GM04504 (cell line): ENCODE data around the gene KCNG4.

Experiments
- DNase-seq: peaks from one replicate; pipeline ENCODE4 v3.0.0-alpha.2; 2012; ENCODE audit warnings: low read depth

The KCNG4 gene

DNA sequence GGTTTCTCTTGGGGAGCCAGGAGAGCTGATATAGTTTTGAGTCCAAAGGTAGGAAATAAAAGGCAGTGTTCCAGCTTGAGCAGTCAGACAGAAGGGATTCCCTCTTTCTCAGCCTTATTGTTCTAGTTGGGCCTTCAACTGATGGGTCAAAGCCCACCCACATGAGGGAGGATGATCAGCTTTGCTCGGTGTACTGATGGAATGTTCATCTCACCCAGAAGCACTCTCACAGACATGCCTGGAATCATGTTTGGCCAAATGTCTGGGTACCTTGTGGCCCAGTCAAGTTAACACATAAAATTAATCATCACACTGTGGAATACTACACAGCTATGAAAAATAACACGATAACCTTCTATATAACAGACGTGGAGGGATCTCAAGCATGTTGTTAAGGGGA, 23.1 kb upstream of the KCNG4 start:
- DNase-seq = no peak

DNA sequence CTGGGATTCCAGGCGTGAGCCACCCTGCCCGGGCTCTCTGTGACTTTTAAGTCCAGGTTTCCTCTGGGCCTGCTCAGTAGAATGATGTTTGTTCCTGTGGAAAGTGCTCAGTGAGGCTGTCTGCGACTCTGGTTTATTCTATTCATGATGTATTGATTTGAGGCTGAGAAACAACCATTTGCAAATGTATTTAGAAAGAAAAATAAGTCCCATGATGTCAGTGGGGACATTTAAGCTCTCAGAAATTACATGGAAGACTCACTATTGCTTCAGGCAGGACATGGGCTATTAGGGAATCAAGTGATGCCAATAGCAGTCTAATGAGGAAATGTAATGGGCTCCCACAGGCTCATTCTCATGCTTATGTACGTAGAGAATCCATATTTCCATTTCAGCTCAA, 22.2 kb upstream of the KCNG4 start:
- no peak for DNase-seq

DNA sequence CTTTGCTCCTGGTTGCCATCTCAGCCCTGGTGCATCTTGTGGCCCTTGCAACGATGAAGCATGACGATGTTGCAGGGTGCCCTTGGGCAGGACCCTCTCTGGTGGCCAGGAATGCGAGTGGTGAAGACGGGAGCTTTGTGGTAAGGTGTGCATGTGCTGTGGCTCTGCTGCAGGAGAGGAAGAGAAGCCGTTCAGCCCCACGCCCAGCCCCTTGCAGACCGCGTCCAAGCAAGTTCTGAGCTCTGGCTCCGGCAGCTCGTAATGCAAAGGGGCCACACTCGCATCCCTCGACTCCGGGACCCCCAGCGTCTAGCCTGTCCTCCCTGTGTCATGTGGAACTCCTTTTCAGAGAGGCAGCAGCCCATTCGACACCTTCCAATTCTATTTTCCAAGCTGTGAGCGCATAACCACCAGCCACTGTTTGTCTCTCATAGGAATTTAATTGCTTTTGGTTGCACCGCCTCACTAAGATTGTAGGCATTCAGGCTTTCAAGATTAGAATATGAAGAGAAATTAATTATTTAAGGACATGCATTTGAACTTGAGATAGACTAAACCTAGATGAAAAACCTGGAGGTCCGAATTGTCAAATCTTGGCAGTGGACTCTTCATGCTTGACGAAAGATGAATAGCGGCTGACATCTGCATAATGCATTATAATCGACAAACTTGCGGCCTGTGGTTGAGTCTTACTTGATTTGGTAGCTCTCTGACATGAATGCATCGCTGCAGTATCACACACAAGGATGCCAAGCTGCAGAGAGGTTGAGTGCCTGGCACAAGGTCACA, 21.1 kb upstream of the KCNG4 start:
- DNase-seq = no peak

DNA sequence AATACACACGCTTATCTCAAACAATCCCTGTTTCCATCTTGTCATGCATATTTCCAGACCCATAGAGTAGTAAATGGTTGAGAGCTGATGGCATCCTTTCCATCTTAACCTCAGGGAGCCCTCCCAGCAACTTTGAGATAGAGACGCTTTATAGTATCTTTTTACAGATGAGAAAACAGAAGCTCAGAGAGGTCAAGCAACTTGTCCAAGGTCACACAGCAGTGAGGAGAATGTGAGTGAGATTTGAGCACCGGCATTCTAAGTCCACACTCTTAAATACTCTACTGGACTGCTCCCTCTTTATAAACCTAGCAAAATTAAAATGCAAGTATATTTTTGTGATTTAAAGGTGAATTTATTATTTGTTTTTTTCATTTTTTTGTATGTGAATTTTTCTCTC, 19.9 kb upstream of the KCNG4 start:
- no peak for DNase-seq

DNA sequence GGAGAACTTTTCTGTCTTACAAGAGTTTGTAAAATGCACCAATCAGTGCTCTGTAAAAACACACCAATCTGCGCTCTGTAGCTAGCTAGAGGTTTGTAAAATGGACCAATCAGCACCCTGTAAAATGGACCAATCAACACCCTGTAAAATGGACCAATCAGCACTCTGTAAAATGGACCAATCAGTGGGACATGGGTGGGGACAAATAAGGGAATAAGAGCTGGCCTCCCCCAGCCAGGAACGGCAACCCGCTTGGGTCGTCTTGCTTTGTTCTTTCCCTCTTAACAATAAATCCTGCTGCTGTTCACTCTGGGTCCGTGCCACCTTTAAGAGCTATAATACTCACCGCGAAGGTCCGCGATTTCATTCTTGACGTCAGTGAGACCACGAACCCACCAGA, 18.5 kb upstream of the KCNG4 start:
- no peak for DNase-seq

DNA sequence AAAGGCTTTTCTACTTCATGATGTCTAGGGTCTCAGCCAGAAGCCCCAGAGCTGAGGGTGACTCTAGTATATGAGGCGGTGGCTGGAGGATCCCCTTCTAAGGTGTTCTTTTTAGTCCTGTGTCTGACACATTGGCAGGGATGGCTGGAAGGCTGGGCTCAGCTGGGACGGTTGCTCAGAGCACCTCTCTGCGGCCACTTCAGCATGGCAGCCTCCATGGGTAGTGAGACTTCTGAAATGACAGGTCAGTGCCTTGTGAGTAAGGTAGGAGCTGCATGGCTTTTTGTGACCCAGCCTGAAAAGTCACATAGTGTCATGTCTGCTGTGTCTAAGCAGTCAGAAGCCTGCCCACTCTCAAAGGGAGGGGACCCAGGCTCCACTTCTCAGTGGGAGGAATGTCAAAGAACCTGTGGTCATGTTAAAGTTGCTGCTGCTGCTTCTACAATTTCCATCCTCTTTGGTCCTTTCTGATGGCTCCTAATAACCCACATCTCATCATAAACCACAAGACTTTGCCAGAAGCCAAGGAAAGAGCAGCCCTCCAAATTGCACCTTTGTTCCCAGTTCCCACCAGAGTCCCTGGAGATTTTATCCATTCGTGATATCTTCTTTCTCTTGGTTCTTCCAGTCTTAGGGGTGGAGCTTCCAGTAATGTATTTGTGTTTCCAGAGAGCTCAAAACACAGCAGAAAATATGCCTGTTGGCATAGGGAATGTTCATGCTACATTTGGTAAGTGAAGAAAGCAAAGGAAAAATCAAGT, 15.4 kb upstream of the KCNG4 start:
- no peak for DNase-seq

DNA sequence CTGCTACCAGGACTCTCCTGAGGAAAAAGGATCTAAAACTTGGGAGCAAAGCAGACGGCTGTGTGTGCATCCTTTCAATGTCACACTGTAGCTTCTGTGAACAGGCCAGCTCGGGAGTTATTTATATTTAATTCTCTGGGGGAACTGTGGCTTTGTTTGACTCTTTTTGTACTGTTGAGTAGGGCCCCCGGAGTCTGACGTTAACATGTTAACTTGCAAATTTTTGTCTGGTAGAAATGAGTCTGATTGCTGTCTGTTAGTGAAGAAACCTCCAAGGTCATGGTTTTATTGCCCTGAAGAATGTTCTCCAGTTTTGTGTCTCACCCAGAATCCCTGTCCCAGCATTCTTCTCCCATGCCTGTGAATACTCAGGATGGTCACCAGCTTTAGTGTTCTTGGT, 14.2 kb upstream of the KCNG4 start:
- DNase-seq = no peak

DNA sequence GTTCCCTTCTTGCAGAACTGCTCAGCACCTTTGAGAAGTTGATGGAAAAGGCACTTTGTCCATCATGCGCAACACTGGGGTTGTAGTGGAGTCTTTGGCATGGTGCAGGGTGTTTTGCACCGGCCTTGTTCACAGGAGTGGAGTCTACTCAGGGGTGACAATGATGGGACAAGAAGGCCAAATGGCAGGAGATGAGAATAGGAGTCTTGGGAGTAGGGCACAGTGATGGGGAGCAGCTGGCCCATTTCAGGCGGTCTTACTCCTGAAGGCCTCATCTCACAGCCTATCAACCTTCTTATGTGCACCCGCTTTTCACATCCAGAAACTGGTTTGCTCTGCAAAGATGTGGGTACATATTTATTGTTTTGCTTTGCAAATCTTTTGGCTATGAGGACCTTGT, 13.4 kb upstream of the KCNG4 start:
- no peak for DNase-seq

DNA sequence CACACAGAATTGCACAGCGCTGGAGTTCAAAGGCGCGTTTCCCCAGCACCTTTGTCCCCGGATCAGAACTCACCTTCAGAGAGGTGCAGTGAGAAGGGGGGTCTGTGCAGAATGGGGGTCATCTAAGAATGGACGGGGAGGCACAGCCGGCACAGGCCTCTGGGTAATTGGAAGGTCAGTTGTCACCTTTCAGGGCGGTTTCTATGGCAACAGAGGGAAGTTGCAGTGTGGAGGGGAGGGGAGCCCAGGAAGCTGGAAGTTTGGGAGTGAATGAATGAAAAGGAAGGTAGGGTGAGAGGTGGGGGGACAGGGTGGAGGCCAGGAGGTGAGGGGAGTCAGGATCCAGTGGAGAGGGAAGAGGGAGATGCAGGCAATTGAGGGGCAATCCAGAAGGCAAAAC, 12.4 kb upstream of the KCNG4 start:
- no peak for DNase-seq

DNA sequence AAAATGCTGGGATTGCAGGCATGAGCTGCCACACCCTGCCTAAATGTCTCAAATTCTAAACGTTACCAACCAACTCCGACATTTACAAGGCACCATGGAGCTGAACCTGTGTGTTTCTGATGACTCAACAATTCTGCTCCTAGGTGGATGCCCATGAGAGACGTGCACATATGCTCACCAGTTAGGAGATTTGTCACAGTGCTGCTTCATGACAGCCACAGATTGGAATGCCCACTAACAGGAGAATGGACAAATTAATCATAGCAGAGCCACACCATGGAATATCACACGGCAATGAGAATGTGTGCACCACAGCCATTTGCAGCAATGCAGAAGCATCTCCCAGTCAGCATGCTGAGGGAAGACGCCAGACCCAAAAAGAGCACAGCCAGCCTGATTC, 8.0 kb upstream of the KCNG4 start:
- peak; percentile 24 for DNase-seq

DNA sequence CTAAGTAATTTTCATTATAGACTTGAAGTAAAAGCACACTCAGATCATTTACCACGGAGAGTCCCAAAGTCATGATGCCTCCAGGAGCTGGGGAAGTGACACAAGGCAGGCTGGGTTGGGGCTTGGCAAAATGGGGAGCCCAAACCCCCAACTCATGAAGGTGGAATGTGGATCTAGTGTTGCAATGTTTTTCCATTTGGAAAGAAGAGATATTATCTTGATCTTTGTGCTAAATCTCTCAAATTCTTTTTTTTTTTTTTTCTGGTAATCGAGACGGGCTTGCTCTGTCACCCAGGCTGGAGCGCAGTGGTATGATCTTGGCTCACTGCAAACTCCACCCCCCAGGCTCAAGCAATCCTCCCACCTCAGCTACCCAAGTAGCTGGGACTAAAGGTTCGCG, 7.5 kb upstream of the KCNG4 start:
- DNase-seq = no peak

DNA sequence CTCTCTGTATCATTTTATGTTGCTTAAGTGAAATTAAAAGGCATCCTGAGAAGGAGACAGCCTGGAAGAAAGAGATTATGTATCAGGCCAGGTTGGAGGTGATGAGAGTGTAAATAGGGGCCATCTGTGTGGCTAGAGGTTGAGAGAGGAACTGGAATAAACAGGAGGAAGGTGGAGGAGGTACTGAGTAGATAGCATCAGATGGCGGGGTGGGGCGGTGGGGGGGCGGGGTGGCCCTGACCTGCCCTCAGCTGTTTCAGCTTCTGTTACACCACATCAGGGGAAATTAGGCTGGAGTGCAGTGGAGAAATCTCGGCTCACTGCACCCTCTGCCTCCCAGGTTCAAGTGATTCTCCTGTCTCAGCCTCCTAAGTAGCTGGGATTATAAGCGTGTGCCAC, 6.9 kb upstream of the KCNG4 start:
- DNase-seq = no peak

DNA sequence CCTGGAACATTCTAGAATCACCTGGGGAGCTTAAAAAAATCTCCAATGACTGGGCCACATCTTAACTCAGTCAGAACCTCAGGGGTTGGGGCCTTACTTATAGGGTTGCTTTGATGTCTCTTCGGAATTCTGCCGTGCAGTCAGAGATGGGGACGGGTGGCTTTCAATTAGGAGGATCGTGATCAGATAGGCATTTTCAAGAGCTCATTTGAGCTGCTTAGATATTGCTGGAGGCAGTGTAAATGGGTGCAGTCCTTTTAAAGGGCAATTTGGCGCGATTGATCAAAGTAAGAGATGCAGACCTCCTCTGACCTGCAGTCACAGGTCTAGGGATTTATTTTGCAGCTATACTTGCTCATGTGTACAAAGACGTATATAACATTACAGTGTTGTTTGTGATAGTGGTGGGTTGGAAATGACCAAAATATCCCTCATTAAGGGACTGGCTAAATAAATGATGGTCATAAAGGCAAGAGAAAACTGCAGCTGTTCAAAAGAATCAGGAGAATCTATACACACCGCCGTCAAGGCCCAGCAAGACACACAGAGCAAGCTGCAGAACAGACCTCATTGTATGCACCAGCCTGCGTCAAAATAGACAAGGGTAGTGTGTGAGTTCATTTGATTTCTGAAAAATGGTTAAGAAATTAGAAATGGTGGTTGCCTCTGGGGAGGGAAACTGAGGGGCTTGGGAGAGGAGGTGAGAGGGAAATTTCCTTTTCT, 6.3 kb upstream of the KCNG4 start:
- DNase-seq = no peak

DNA sequence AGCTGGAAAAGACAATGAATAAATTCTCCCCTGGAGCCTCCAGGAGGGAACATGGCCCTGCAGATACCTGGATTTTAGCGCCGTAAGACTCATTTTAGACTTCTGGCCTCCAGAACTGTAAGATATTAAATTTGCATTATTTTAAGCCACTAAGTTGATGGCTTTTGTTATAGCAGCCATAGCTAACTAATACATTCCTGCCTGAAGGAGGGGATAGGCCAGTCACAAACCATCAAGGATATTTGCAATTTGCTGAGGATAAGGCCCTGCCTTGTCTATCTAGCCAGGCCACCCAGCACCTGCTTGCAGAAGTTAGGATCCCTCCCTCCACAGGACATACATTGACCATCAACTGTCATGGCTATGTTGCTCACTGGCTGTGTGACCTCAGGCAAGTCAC, 4.9 kb upstream of the KCNG4 start:
- no peak for DNase-seq

DNA sequence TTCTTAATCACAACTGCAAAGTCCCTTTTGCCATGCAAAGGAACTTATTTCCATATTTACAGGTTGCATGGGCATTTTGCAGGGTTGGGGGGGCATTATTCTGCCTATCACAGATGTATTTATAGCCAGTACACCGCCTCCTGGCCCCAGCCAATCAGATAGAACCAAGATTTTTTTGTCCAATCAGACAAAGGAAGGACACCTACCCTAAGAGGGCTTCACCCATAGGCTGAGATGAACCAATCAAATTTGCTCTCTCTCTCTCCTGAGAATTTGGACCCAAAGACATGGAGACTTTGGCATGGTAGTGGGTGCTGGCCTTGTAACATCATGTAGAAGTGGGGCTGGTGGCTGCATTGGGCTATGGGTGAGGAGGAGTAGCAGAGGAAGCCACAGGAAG, 3.9 kb upstream of the KCNG4 start:
- DNase-seq = no peak

DNA sequence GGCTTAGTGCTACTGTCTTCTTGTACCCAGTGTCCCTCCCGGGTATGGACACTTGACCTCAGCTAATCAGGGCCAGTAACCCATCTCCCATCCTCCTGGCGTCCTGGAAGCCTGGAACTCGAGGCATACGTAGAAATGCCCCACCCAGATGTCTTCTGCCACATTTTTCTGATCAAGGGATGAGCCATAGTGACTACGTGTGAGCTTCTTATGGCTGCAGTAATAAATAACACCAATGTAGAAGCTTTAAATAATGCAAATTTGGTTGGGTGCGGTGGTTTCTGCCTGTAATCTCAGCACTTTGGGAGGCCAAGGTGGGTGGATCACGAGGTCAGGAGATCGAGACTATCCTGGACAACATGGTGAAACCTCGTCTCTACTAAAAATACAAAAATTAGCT, 3.0 kb upstream of the KCNG4 start:
- no peak for DNase-seq

DNA sequence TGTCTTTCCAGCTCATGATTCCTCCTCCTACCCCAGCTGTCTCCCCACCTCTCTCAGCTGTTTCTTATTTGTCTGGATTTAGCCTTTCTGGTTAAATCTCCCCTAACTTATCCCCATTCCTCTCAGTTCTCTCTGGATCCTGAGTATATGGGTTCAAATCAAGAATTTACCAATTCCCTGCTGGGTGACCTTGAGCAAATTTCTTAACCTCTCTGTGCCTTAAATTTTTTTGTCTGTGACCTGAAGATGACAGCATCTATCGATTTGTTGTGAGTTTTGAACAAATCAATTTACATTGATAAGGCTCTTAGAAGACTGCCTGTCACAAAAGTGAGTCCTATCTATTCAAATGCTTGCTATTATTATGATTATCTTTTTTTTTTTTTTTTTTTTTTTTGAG, 2.0 kb upstream of the KCNG4 start:
- DNase-seq = no peak

DNA sequence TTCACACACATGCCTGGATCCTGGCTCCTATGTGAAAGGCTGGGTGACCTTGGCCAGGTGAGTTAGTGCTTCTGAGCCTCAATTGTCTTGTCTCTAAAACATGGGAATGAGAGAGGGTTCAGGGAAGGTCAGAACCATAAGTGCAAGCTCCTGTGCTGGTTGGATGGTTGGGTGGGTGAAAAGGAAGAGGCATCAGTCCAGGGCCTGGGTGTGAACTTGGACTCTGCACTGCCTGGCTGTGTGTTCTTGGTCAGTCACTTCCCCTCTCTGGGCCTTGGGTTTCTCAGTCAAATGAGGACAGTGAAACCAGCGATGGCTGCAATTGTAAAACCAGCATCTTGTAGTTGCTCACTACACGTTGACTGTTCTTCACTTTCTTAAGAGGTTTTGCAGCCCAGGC, 643 bp upstream of the KCNG4 start:
- DNase-seq = no peak

DNA sequence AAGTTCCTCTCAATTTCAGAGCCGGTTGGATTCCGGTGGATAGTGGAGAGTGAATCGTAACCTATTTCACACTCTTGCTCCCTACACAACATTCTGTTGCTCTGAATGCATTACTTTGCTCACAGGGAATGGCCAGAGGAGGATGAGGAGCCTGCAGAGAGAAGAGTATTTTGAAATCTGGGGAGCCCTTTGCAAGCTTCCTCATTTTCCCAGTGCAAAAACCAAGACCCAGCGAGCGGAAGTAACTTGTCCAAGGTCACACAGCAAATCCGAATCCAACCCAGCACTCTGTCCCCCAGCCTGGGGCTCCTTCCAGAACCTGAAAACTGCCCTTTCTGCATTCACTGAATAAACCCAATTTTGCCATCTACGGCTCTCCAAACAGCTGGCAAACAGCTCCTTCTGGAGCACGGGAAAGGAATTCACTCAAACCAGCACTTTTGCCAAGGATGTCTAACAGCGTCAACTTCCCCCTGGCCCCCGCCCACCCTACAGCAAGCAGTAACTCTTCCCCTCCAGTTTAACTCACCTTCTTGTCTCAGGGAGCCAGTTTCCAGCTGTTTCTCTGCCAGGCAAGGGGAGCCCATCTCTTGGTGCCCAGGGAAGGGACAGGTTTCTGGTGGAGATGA, 557 bp downstream of the KCNG4 start:
- no peak for DNase-seq

DNA sequence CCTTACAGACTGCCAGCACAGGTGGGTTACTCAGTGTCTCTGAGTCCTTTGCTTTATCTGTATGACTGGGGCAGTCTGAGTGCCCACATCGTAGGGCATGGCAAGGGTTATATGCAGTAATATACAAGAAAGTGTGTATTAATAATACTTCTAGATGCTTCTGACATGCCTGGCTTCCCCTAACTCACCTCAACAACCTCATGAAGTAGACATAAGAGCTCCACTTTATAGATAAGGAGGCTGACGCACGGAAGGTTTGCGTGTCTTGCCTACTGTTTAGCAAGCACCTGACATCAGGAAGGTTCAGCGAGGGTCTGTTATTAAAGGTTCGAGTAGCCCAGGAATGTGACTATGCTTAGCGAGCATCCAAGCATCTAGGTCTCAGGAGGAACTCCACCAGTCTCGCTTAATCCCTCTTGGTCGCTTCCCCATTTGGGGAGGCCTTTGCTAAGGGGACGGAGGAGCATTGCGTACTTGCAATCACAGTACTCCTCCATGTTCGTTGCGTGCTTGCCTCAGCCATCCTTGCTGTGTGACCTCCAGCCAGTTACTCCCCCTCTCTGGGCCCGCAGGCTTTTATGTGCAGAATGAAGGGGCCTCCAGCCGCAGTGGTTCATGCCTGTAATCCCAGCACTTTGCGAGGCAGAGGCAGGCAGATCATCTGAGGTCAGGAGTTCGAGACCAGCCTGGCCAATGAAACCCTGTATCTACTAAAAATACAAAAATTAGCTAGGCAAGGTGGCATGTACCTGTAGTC, 1.6 kb downstream of the KCNG4 start:
- no peak for DNase-seq

DNA sequence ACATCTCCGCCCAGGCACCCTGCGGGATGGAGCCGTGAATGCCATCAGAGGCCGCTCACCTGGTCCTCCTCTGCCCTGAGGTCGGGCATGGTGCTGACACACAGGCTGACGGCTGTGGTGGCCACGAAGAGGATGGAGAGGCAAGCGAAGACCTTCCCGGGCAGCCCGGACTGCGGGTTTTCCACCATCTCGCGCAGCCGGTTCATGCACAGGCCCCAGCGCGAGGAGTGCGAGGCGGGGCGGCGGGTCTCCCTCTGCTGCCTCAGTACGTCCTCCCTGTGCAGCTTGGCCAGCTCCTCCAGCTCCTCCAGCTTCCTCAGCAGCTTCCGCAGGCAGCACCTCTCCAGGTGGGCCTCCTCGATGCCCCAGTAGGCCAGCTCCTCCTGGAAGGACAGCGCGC, 3.1 kb downstream of the KCNG4 start:
- no peak for DNase-seq
